Tibial nerve (tissue), 3 donors: ENCODE results near the gene ALDH8A1.

Source experiments
- POLR2A ChIP-seq, 2 donors: fragments of 450-650 bp; IDR thresholded peaks; one replicate each; pipeline ENCODE4 v1.6.1; 2017; ENCODE audit warnings: antibody characterized with exemption in 2 of 2, mild to moderate bottlenecking in 2 of 2, moderate library complexity in 2 of 2
- TF ChIP-seq, protein P1 (sequence below), 5 experiments: fragments of 200-600 bp in 3 of 5; fragments of 450-650 bp in 2 of 5; sonication (generic) in 3 of 5; IDR thresholded peaks; one replicate each; pipeline ENCODE4 v1.5.1; 2016 to 2019; ENCODE audit warnings: antibody characterized with exemption in 5 of 5, mild to moderate bottlenecking in 3 of 5, moderate library complexity in 2 of 5

- TF ChIP-seq, protein P1, sequence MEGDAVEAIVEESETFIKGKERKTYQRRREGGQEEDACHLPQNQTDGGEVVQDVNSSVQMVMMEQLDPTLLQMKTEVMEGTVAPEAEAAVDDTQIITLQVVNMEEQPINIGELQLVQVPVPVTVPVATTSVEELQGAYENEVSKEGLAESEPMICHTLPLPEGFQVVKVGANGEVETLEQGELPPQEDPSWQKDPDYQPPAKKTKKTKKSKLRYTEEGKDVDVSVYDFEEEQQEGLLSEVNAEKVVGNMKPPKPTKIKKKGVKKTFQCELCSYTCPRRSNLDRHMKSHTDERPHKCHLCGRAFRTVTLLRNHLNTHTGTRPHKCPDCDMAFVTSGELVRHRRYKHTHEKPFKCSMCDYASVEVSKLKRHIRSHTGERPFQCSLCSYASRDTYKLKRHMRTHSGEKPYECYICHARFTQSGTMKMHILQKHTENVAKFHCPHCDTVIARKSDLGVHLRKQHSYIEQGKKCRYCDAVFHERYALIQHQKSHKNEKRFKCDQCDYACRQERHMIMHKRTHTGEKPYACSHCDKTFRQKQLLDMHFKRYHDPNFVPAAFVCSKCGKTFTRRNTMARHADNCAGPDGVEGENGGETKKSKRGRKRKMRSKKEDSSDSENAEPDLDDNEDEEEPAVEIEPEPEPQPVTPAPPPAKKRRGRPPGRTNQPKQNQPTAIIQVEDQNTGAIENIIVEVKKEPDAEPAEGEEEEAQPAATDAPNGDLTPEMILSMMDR (IDR thresholded peaks at IDR 0.05), result no peak
- no peak for TF ChIP-seq POLR2A (IDR thresholded peaks at IDR 0.05)
Measured at GRCh38 chr6:134936931-134937330, 13.0 kb downstream of the ALDH8A1 start.
